ENCODE data around the gene EHD4. TPM values are rescaled to one million over a fixed set of nuclear protein-coding genes. Genes with fewer than 3 reads are reported as not detected.

The EHD4 gene
- total and polyA plus RNA-seq, 12 donors: 23.4 to 62.7 (median 43.2) TPM

DNA sequence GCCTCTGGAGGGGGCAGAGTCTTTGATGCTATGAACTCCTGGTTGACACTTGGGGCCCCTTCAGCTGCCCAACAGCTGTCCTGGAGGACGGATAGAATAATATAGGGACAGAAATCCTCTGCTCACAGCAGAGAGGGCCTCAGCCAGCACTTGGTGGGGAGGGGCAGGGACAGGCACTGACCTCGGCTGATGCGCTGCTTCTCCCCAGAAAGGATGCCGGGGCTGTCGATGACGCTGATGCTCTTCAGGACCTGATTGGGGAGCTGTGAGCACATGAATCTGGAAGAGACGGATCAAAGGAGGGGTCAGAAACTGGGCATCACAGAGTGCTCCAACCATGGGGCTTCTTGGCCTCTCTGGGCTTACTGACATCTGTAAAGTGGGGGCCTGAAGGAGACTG is 29.5 kb downstream of the EHD4 start:
- Histone ChIP-seq H3K36me3 (peaks cover 0 to 78% (median 9%) of the 10 kb centered on the region in 9 donors), H3K4me3 (no peak overlapping the region), H3K27ac (peak overlapping the region in 7 of 10 donors; percentile 49 to 82 (median 78)), H3K4me1 (peaks cover 30 to 98% (median 87%) of the 10 kb centered on the region in 9 donors), H3K27me3 (no peaks in the 10 kb centered on the region), H3K9me3 (no peaks in the 10 kb centered on the region)
- 73 to 77% methylated on average over 7 of the region's 7 CpGs for WGBS, 2 donors
- no peak for ATAC-seq
- intact Hi-C loops (cut with DNase I): no loop called here
- no peak for DNase-seq
- TF ChIP-seq, protein P1, sequence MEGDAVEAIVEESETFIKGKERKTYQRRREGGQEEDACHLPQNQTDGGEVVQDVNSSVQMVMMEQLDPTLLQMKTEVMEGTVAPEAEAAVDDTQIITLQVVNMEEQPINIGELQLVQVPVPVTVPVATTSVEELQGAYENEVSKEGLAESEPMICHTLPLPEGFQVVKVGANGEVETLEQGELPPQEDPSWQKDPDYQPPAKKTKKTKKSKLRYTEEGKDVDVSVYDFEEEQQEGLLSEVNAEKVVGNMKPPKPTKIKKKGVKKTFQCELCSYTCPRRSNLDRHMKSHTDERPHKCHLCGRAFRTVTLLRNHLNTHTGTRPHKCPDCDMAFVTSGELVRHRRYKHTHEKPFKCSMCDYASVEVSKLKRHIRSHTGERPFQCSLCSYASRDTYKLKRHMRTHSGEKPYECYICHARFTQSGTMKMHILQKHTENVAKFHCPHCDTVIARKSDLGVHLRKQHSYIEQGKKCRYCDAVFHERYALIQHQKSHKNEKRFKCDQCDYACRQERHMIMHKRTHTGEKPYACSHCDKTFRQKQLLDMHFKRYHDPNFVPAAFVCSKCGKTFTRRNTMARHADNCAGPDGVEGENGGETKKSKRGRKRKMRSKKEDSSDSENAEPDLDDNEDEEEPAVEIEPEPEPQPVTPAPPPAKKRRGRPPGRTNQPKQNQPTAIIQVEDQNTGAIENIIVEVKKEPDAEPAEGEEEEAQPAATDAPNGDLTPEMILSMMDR (IDR thresholded peaks at IDR 0.05): no peak

- TF ChIP-seq, protein P1 (IDR thresholded peaks at IDR 0.05): no peak
- DNase-seq (no peak), ATAC-seq (no peak)
- peaks cover 0 to 78% (median 9%) of the 10 kb centered on the region in 9 donors for H3K36me3 ChIP-seq
- H3K27me3 ChIP-seq: no peaks in the 10 kb centered on the region
- no peaks in the 10 kb centered on the region for H3K9me3 ChIP-seq
- 66 to 75% methylated on average over 22 of the region's 22 CpGs for WGBS, 2 donors
- no peak overlapping the region for H3K4me3 ChIP-seq
- peaks cover 28 to 98% (median 87%) of the 10 kb centered on the region in 9 donors for H3K4me1 ChIP-seq
- H3K27ac ChIP-seq: peak overlapping the region in 8 of 10 donors; percentile 22 to 89 (median 74)
- intact Hi-C loops (cut with DNase I): no loop called here
Measured at GRCh38 chr15:41941644-41942415, 30.5 kb downstream of the EHD4 start.

DNA sequence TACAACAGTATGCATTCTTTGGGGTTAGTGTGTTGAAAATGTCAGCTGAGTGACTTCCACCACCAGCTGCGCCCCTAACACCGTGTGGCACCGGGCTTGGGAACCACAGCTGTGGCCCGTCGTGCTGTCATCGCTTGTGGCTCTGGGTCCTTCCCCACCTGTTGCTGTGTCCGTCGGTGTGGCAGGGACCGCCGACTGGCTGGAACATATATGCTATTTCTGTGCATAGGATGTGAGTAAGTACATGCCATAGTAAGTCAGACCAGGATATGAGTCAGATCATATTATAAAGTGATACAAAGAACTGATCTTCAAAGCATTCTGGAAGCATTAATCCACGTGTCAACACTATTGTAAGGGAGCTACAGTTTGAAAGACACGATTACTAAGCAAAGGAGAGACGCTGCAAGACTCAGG is 31.9 kb downstream of the EHD4 start:
- Histone ChIP-seq H3K4me1 (peaks cover 25 to 98% (median 87%) of the 10 kb centered on the region in 9 donors), H3K27me3 (no peaks in the 10 kb centered on the region), H3K36me3 (peaks cover 0 to 73% (median 15%) of the 10 kb centered on the region in 9 donors), H3K27ac (peak overlapping the region in 8 of 10 donors; percentile 30 to 89 (median 74)), H3K4me3 (no peak overlapping the region), H3K9me3 (no peaks in the 10 kb centered on the region)
- intact Hi-C loops (cut with DNase I): no loop called here
- ATAC-seq (peak in 1 of 8 donors; percentile 18), DNase-seq (no peak)
- TF ChIP-seq, protein P1 (IDR thresholded peaks at IDR 0.05): no peak
- WGBS, 2 donors: 42 to 53% methylated on average over 13 of the region's 13 CpGs

DNA sequence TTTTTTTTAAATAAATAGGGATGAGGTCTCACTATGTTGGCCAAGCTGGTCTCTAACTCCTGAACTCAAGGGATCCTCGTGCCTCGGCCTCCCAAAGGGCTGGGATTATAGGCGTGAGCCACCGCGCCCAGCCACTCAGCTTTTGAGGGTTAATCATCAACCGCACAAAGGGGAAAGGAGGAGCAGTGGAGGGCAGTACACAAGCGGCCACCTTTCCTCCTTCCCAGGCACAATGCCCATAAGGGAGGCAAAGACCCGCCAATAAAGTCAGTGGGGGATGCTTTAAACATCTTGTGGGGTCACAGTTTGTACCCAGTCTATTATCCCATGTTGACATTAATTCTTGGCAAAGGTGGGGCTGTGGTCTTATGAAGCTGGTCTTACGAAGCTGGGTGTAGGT is 32.4 kb downstream of the EHD4 start:
- Histone ChIP-seq H3K9me3 (no peaks in the 10 kb centered on the region), H3K4me1 (peaks cover 20 to 98% (median 87%) of the 10 kb centered on the region in 9 donors), H3K27ac (peak overlapping the region in 7 of 10 donors; percentile 47 to 89 (median 78)), H3K27me3 (no peaks in the 10 kb centered on the region), H3K36me3 (peaks cover 0 to 68% (median 15%) of the 10 kb centered on the region in 9 donors), H3K4me3 (no peak overlapping the region)
- intact Hi-C loops (cut with DNase I): no loop called here
- TF ChIP-seq, protein P1 (IDR thresholded peaks at IDR 0.05): no peak
- WGBS, 2 donors: 95 to 96% methylated on average over 9 of the region's 9 CpGs
- no peak for ATAC-seq
- DNase-seq: no peak
